Tibial nerve (tissue), 4 donors: ENCODE results near the gene SAPCD1. TPM values are rescaled to one million over a fixed set of nuclear protein-coding genes. Genes with fewer than 3 reads are reported as not detected.

ENCODE experiments used
- DNase-seq, 2 donors: peaks; one replicate each; pipeline ENCODE4 v3.0.0-alpha.2; 2019; ENCODE audit warnings: low spot score in 2 of 2
- H3K27ac ChIP-seq, 4 donors: fragments of 200-600 bp; sonication (generic) in 3 of 4; one replicate each; pipeline ENCODE4 v1.5.1; 2017 to 2019; ENCODE audit warnings: mild to moderate bottlenecking in 1 of 4
- H3K27me3 ChIP-seq, 2 donors: fragments of 200-600 bp; sonication (generic) in 1 of 2; one replicate each; pipeline versions ENCODE4 v1.5.1 to v1.6.0; 2017 to 2019
- H3K36me3 ChIP-seq, 3 donors: fragments of 200-600 bp; sonication (generic); one replicate each; pipeline ENCODE4 v1.5.1; 2018 to 2019
- H3K4me1 ChIP-seq, 4 donors: fragments of 200-600 bp; sonication (generic) in 3 of 4; one replicate each; pipeline ENCODE4 v1.5.1; 2017 to 2019
- H3K4me3 ChIP-seq, 4 donors: fragments of 200-600 bp; sonication (generic) in 3 of 4; one replicate each; pipeline ENCODE4 v1.5.1; 2017 to 2019; ENCODE audit warnings: mild to moderate bottlenecking in 1 of 4, moderate library complexity in 1 of 4
- H3K9me3 ChIP-seq, 4 donors: fragments of 200-600 bp; sonication (generic) in 3 of 4; one replicate each; pipeline ENCODE4 v1.5.1; 2017 to 2019
- EP300 ChIP-seq, 2 donors: sonication (generic); formaldehyde crosslinking; IDR thresholded peaks; one replicate each; pipeline ENCODE4 v1.6.1; 2017; ENCODE audit warnings: antibody characterized with exemption in 2 of 2, mild to moderate bottlenecking in 1 of 2
- POLR2A ChIP-seq, 2 donors: fragments of 450-650 bp; IDR thresholded peaks; one replicate each; pipeline ENCODE4 v1.6.1; 2017; ENCODE audit warnings: antibody characterized with exemption in 2 of 2, mild to moderate bottlenecking in 2 of 2, moderate library complexity in 2 of 2
- WGBS, 2 donors: methylation state at CpG; one replicate each; pipeline ENCODE4 v1.1.5; 2018; 5-methylcytosine and 5-hydroxymethylcytosine counted together
- total RNA-seq, 4 donors: library from RNA; depleted of rRNA; stranded (reverse); fragments of >200 nt; gene quantifications; one replicate each; pipeline ENCODE4 v1.1.0, GENCODE V29; 2016
- TF ChIP-seq, protein P1 (sequence below), 5 experiments: fragments of 200-600 bp in 3 of 5; fragments of 450-650 bp in 2 of 5; sonication (generic) in 3 of 5; IDR thresholded peaks; one replicate each; pipeline ENCODE4 v1.5.1; 2016 to 2019; ENCODE audit warnings: antibody characterized with exemption in 5 of 5, mild to moderate bottlenecking in 3 of 5, moderate library complexity in 2 of 5

SAPCD1 gene
- total RNA-seq, 4 donors from 2014 or later = 1.5 to 5.5 (median 4.8) TPM; not detected in 1

DNA sequence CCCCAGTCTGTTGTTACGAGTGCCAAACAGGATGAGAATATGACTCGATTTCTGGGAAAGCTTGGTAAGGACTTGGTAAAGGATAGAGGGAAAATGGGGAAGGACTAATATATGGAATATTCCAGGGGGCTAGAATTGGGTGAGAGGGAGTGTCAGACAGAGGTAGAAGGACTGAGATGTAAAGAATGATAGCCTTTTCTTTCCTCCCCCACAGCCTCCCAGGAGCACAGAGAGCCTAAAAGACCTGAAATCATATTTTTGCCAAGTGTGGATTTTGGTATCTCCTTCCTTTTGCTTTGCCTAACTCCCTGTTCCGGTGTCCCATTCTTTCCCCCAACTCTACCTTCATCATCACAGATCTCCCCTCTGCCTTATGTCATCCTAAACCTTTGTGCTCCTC lies 19.6 kb upstream of the SAPCD1 start:
- no peak for DNase-seq
- 86 to 87% methylated on average over 3 of the region's 3 CpGs for WGBS, 2 donors
- no peak overlapping the region for H3K27ac ChIP-seq
- TF ChIP-seq, protein P1, sequence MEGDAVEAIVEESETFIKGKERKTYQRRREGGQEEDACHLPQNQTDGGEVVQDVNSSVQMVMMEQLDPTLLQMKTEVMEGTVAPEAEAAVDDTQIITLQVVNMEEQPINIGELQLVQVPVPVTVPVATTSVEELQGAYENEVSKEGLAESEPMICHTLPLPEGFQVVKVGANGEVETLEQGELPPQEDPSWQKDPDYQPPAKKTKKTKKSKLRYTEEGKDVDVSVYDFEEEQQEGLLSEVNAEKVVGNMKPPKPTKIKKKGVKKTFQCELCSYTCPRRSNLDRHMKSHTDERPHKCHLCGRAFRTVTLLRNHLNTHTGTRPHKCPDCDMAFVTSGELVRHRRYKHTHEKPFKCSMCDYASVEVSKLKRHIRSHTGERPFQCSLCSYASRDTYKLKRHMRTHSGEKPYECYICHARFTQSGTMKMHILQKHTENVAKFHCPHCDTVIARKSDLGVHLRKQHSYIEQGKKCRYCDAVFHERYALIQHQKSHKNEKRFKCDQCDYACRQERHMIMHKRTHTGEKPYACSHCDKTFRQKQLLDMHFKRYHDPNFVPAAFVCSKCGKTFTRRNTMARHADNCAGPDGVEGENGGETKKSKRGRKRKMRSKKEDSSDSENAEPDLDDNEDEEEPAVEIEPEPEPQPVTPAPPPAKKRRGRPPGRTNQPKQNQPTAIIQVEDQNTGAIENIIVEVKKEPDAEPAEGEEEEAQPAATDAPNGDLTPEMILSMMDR (IDR thresholded peaks at IDR 0.05) = no peak
- TF ChIP-seq POLR2A (IDR thresholded peaks at IDR 0.05) (no peak), EP300 (IDR thresholded peaks at IDR 0.05) (no peak)
- no peaks in the 10 kb centered on the region for H3K27me3 ChIP-seq
- no peak overlapping the region for H3K4me3 ChIP-seq
- peaks cover 0 to 28% (median 16%) of the 10 kb centered on the region in 4 donors for H3K4me1 ChIP-seq
- H3K9me3 ChIP-seq = no peaks in the 10 kb centered on the region
- peaks cover 0 to 30% (median 0%) of the 10 kb centered on the region in 3 donors for H3K36me3 ChIP-seq

DNA sequence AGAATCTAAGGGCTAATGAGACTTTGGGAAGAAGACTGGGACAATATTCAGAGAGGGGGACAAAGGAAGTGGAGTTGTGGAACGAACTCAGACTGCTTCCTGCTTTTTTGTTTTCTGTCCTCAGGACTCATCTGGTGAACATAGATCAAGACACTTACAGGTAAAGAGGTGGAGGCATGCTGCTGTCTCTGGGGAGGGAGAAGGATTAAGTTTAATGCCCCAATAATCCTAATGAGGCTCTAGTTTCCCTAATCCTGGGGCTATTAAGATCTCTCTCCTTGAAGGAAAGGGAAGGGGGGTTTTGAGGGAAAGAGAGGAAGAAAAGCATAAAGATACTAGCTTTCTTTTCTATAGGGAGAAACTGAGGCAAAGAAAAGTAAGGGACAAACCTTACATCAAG lies 18.0 kb upstream of the SAPCD1 start:
- Histone ChIP-seq H3K36me3 (peaks cover 0 to 30% (median 0%) of the 10 kb centered on the region in 3 donors), H3K4me3 (no peak overlapping the region), H3K4me1 (peaks cover 0 to 13% (median 3%) of the 10 kb centered on the region in 4 donors), H3K27me3 (no peaks in the 10 kb centered on the region), H3K27ac (no peak overlapping the region), H3K9me3 (no peaks in the 10 kb centered on the region)
- DNase-seq = no peak
- TF ChIP-seq EP300 (IDR thresholded peaks at IDR 0.05) = no peak
- no peak for TF ChIP-seq POLR2A (IDR thresholded peaks at IDR 0.05)
- 29 to 40% methylated on average over 1 of the region's 1 CpG for WGBS, 2 donors

DNA sequence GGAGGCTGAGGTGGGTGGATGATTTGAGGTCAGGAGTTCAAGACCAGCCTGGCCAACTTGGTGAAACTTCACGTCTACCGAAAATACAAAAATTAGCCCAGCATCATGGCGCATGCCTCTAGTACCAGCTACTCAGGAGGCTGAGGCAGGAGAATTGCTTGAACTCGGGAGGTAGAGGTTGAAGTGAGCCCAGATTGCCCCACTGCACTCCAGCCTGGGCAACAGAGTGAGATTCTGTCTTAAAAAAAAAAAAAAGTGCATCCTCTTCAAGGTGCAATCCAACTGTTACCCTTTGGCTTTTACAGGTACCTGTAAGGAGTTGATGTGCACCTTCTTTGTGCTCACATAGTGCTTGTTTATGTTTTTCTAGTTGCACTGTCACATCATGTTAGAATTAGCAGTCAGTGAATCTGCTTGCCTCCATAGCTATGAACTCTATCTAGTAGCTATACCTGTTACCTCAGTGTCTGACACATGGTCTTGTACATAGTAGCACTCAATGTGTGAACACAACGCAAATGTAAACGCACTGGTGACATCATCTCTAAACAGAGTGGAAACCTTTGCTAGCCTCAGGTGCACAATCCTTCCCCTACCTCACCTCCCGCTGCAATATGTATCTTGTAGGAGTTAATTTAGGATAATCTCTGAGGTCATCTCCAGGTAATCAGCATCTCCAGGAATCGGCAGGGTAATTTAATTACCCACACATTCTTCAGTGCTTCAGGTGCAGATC lies 13.0 kb upstream of the SAPCD1 start:
- Histone ChIP-seq H3K9me3 (no peaks in the 10 kb centered on the region), H3K27me3 (no peaks in the 10 kb centered on the region), H3K36me3 (peaks cover 0 to 15% (median 0%) of the 10 kb centered on the region in 3 donors), H3K4me1 (no peaks in the 10 kb centered on the region), H3K4me3 (no peak overlapping the region), H3K27ac (no peak overlapping the region)
- DNase-seq = no peak
- no peak for TF ChIP-seq EP300 (IDR thresholded peaks at IDR 0.05)
- no peak for TF ChIP-seq POLR2A (IDR thresholded peaks at IDR 0.05)
- TF ChIP-seq, protein P1 (IDR thresholded peaks at IDR 0.05) = no peak
- WGBS, 2 donors = 89 to 95% methylated on average over 8 of the region's 8 CpGs

DNA sequence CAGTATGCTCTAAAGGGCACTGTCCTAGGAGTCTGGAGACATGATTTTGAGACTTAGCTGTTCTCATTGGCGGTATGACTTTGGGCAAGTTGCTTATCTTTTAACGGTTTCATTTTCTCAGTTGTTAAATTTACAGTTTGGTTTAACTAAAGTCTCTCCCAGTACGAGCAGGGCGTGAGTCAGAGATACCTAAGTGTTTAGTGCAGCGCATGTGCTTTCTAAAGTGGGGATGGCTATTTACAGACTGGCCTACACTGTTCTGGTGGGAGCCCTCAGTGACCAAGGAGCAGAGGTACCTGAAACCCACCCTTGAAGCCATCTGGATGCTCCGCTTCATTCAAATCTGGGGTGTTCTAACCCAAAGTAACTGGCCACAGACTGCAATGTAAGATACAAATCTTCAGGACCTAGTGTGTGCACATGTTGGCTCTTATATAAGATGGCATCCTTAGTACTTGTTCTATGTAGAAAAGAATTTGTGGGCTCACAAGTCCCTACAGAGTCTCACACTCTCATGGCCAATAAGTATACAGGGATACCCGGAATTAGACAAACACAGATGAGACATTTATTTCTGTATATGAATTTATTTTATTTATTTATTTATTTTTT lies 11.9 kb upstream of the SAPCD1 start:
- 92 to 97% methylated on average over 7 of the region's 7 CpGs for WGBS, 2 donors
- no peak for DNase-seq
- H3K27me3 ChIP-seq = no peaks in the 10 kb centered on the region
- H3K36me3 ChIP-seq = peaks cover 0 to 15% (median 0%) of the 10 kb centered on the region in 3 donors
- TF ChIP-seq, protein P1 (IDR thresholded peaks at IDR 0.05) = no peak
- TF ChIP-seq POLR2A (IDR thresholded peaks at IDR 0.05) = no peak
- TF ChIP-seq EP300 (IDR thresholded peaks at IDR 0.05) = no peak
- no peaks in the 10 kb centered on the region for H3K9me3 ChIP-seq
- H3K4me1 ChIP-seq = no peaks in the 10 kb centered on the region
- H3K27ac ChIP-seq = no peak overlapping the region
- H3K4me3 ChIP-seq = no peak overlapping the region

DNA sequence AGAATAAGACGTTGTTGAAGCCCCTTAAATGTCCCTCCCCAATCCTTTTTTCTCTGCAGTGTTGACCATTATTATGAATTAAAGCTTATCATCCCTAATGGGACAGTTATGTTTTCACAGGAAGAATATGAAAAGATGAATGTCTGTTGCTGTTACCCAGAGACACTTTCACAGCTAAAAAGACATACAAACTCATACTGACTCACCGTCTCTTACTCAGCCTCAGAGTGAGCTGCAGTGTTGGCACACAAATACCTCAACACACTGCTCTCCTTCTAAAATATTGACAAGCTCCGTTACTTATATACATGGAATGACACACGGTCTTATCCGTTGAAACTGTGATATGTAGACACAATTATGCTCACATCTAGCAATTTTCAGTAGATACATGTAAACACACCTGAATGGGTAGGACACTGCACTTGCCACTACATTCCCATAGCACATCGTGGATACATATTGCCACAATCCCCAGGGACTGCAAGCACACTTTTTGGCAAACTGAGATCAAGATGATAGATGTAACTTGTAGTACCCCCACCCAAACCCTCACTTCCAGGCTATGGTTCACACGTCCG lies 9.6 kb upstream of the SAPCD1 start:
- H3K36me3 ChIP-seq = no peaks in the 10 kb centered on the region
- H3K4me1 ChIP-seq = no peaks in the 10 kb centered on the region
- H3K4me3 ChIP-seq = no peak overlapping the region
- no peak for TF ChIP-seq POLR2A (IDR thresholded peaks at IDR 0.05)
- TF ChIP-seq EP300 (IDR thresholded peaks at IDR 0.05) = no peak
- TF ChIP-seq, protein P1 (IDR thresholded peaks at IDR 0.05) = no peak
- no peak overlapping the region for H3K27ac ChIP-seq
- H3K27me3 ChIP-seq = no peaks in the 10 kb centered on the region
- DNase-seq = no peak
- 59 to 70% methylated on average over 8 of the region's 8 CpGs for WGBS, 2 donors
- H3K9me3 ChIP-seq = no peaks in the 10 kb centered on the region
